Measurements from ENCODE around the gene TBC1D2B. TPM values are rescaled to one million over a fixed set of nuclear protein-coding genes. Genes with fewer than 3 reads are reported as not detected.
A peak's percentile ranks its signal among the peaks of the same experiment; 100 is the strongest.

Gene TBC1D2B
- total and polyA plus RNA-seq, 2 of the 4 experiments (the other 2 are of a cell fraction): 17.7 to 28.3 TPM

DNA sequence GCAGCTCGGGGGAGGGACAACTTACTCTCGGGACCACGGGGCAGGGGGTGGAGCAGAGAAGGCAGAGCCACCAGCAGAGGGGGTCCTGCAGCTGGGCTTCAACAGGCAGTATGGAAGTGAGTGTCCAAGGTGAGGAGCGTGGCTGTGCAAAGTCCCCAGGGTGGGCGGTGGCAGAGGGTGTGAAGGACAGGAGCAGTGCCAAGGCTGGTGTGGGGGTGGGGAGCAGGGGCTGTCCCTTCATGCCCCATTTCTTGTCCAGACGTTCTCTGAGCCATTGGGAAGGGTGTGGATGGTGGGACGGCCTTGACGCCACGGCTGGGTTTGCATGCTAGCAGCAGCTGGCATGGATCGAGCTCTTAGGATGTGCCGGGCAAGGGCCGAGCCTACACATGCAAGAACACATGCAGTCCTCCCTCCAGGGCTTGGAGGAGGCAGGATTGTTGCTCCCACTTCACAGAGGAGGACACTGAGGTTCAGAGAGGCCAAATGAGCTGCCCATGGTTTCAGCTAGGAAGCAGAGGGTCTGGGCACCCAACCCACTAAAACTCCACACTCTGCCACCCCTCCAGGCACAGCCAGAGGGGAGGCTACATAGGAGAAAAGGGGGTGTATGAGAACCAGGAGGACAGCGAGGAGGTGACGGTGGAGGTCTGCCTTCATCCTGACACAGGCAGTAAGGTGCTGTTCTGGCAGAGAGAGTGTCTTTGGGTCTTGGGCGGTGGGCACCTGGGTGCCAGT, 93.6 kb downstream of the TBC1D2B start:
- H2AFZ ChIP-seq (replicated peaks; ENCODE audit: low read length, poor library complexity): no peak overlapping the region
- no peak for ATAC-seq (ENCODE audit: low read depth)
- intact Hi-C loops (cut with micrococcal nuclease) (no loop called here), in situ Hi-C loops (cut with MboI; ENCODE audit: low sequenced_read_pairs) (no loop called here), dilution Hi-C loops (cut with HindIII; ENCODE audit: low sequenced_read_pairs, unreplicated experiment) (no loop called here)
- ChIA-PET CTCF (no interaction called here), POLR2A (ENCODE audit: unreplicated experiment) (no interaction called here)
- H2AK9ac ChIP-seq (replicated peaks; ENCODE audit: low read depth, low read length, poor library complexity): peak overlapping the region; percentile 76
- no peak overlapping the region; the same call in 1 of the 2 replicates for H2AK5ac ChIP-seq (ENCODE audit: low read depth, low read length)
- DNase-seq: no peak
- H2BK15ac ChIP-seq (ENCODE audit: low read depth, low read length): no peak overlapping the region
- no peak overlapping the region for H4K91ac ChIP-seq (ENCODE audit: insufficient read depth, low read depth, low read length)
- peaks cover 21% of the 10 kb centered on the region for H3K27me3 ChIP-seq (ENCODE audit: control insufficient read depth, insufficient read depth, low read length)
- H4K5ac ChIP-seq (ENCODE audit: low read depth, low read length): no peak overlapping the region
- no peak overlapping the region for H3K23ac ChIP-seq (ENCODE audit: low read depth, low read length)
- no peaks in the 10 kb centered on the region; the same call in 1 of the 2 replicates for H3K4me1 ChIP-seq (ENCODE audit: control insufficient read depth, insufficient read depth, low read length)
- H3K9me1 ChIP-seq (ENCODE audit: insufficient read depth, low read length): no peaks in the 10 kb centered on the region
- no peak overlapping the region for H3K56ac ChIP-seq (ENCODE audit: extremely low read depth, insufficient read depth, low read length)
- no peaks in the 10 kb centered on the region for H3K36me3 ChIP-seq (ENCODE audit: control insufficient read depth, insufficient read depth, low read length)
- H3K27ac ChIP-seq (ENCODE audit: insufficient read depth, low read length): no peak overlapping the region
- H2BK120ac ChIP-seq (ENCODE audit: low read depth, low read length): no peak overlapping the region
- H4K8ac ChIP-seq (ENCODE audit: low read depth in 2 of 2, low read length in 2 of 2): no peak overlapping the region
- no peak overlapping the region for H3K18ac ChIP-seq (ENCODE audit: low read depth, low read length)
- H4K20me1 ChIP-seq (ENCODE audit: insufficient read depth, low read length): no peaks in the 10 kb centered on the region; the same call in 1 of the 2 replicates
- H2BK5ac ChIP-seq (ENCODE audit: low read depth, low read length, poor library complexity, severe bottlenecking): no peak overlapping the region
- H3K79me1 ChIP-seq (ENCODE audit: low read depth in 1 of 2, low read length in 2 of 2): no peaks in the 10 kb centered on the region
- H3K14ac ChIP-seq (replicated peaks; ENCODE audit: low read depth, low read length): no peak overlapping the region
- BruUV-seq (replicated peaks): no TSS peak
- H3K4me3 ChIP-seq (ENCODE audit: insufficient read depth, low read depth, low read length): no peak overlapping the region
- no peak overlapping the region for H3K4ac ChIP-seq (ENCODE audit: low read depth, low read length)
- no peak for TF ChIP-seq NFE2L2 (IDR thresholded peaks at IDR 0.05; ENCODE audit: low read depth, low read length)
- no peak for TF ChIP-seq RAD21 (IDR thresholded peaks at IDR 0.05; ENCODE audit: low read length)
- no peak for TF ChIP-seq RFX5 (IDR thresholded peaks at IDR 0.05; ENCODE audit: low read depth, low read length)
- no peak for TF ChIP-seq CTCF (conservative IDR thresholded peaks at IDR 0.05; ENCODE audit: low read depth, low read length)
- no peak for TF ChIP-seq MAFK (IDR thresholded peaks at IDR 0.05; ENCODE audit: low read depth, low read length)
- TF ChIP-seq SMC3 (IDR thresholded peaks at IDR 0.05; ENCODE audit: low read depth, low read length): no peak
- no peak for TF ChIP-seq BHLHE40 (IDR thresholded peaks at IDR 0.05; ENCODE audit: low read depth, low read length)
- TF ChIP-seq FOS (IDR thresholded peaks at IDR 0.05; ENCODE audit: low read depth, low read length): no peak
- no peak for TF ChIP-seq MAZ (IDR thresholded peaks at IDR 0.05; ENCODE audit: borderline replicate concordance, low read depth, low read length)
- no peak for TF ChIP-seq USF2 (IDR thresholded peaks at IDR 0.05; ENCODE audit: low read depth, low read length)
- no peak for TF ChIP-seq RCOR1 (IDR thresholded peaks at IDR 0.05; ENCODE audit: insufficient replicate concordance, low read length)
- no peak for TF ChIP-seq CEBPB (IDR thresholded peaks at IDR 0.05; ENCODE audit: low read depth, low read length)
- TF ChIP-seq, protein P1, sequence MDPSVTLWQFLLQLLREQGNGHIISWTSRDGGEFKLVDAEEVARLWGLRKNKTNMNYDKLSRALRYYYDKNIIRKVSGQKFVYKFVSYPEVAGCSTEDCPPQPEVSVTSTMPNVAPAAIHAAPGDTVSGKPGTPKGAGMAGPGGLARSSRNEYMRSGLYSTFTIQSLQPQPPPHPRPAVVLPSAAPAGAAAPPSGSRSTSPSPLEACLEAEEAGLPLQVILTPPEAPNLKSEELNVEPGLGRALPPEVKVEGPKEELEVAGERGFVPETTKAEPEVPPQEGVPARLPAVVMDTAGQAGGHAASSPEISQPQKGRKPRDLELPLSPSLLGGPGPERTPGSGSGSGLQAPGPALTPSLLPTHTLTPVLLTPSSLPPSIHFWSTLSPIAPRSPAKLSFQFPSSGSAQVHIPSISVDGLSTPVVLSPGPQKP (IDR thresholded peaks at IDR 0.05; ENCODE audit: borderline replicate concordance, low read depth, low read length): no peak
- H2BK20ac ChIP-seq (ENCODE audit: low read depth, low read length): no peak overlapping the region
- WGBS, 2 experiments (ENCODE audit: extremely low coverage in 2 of 2, insufficient read length in 1 of 2): 34% methylated on average over 6 of the region's 15 CpGs; no CpG with 5 or more reads in 1 of the 2 experiments
- H3K4me2 ChIP-seq (ENCODE audit: low read depth, low read length): no peak overlapping the region
- H3K9me3 ChIP-seq (ENCODE audit: control insufficient read depth, insufficient read depth, low read length): no peaks in the 10 kb centered on the region
- no peak overlapping the region for H3K9ac ChIP-seq (ENCODE audit: low read depth, low read length)

All from IMR-90 (cell line).